Fibroblast of gingiva (primary cell): ENCODE results near the gene POLD1.

Experiments used
- DNase-seq: peaks from one replicate; pipeline ENCODE4 v3.0.0-alpha.2; 2011; ENCODE audit warnings: low read depth

POLD1 gene

DNA sequence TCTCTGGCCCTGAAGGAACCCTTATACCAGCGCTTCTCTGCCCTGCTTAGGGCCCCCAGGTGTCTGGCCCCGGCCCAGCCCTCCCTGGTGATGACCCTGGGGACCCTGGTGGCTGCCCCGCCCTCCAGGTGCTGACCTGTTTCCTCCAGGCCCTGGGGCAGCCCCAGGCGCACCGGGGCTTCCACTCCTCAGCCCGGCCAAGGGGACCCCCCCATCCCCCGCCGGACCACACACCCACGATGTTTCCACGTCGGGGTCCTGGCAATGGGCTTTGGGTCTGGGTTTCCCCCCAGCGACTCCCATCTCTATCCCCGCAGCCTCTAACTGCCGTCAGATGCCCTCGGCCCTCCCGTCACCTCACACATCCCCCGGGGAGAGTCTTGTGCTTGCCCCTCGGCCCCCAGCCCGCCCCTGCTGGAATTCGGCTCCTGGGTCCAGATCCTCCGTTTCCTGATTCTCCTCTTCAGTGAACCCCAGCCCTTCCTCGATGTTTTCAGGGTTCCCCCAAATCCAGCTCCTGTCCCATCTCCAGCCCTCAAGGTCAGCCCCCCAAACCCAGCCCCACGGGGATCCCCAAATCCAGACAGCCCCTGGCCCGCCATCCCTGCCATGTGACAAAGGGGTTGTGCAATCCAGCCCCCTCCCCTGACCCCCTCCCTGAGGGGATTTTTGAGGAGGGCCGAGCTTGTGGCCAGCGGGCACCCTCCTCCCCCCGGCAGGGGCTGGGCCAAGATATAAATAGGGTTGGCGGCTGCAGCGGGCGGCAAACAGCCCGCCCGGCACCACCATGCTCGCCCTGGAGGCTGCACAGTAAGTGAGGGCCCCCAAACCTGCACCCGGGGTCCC lies 34.3 kb downstream of the POLD1 start, which contains the start of gene SPIB:
Gene SPIB (plus strand): TSS at position 763 of the 846 bp plus-strand sequence. CDS start 25 bp downstream, at position 788.
- no peak for DNase-seq

- no peak for DNase-seq
Measured at GRCh38 chr19:50419022-50419579, 35.0 kb downstream of the POLD1 start.

DNA sequence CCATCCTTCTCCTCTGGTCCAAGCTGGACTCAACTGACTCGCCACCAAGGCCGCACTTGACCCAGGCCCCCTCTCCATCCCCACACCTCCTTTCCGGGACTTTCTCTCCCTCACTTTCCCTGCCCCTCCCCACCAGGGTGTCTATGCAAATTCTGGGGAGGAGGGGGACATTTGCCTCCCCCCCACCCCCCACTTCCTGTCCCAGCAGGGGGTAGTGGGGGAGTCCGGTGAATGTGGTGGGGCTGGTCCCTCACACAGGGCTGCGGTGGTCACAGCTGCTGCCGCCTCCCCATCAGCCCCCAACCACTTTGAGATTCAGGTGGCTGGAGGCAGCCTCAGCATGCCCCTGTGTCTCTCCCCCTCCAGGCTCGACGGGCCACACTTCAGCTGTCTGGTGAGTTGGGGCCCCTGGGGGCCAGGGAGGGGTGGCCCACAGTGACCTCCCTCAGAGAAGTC lies 35.5 kb downstream of the POLD1 start:
- DNase-seq, result no peak

GRCh38 chr19:50420127-50420526 lies 36.0 kb downstream of the POLD1 start:
- no peak for DNase-seq

GRCh38 chr19:50420808-50421207 lies 36.7 kb downstream of the POLD1 start:
- DNase-seq, result no peak

DNA sequence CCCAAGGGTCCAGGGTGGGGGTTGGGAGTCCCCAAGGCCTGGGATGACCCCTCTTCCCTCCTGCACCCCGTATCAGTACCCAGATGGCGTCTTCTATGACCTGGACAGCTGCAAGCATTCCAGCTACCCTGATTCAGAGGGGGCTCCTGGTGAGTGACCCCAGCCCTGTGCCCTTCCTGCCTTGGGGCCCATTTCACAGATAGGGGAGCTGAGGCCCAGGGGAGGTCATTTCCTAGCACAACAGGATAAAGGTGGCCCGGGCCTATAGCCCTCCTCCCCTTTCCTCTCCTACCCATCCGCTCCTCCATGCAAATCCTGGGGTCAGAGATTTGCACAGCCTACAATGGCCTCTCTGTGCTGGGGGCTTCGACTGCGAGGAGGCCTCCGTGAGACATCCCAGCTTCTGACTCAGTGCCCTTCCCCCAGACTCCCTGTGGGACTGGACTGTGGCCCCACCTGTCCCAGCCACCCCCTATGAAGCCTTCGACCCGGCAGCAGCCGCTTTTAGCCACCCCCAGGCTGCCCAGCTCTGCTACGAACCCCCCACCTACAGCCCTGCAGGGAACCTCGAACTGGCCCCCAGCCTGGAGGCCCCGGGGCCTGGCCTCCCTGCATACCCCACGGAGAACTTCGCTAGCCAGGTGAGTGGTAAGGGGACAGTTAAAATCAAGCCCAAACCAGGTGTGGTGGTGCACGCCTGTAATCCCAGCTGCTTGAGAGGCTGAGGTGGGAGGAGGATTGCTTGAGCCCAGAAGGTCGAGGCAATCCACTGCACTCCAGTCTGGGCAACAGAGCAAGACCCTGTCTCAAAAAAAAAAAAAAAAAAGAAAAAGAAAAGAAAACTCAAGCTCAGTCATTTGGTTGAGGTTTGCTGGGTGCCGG lies 38.5 kb downstream of the POLD1 start:
- DNase-seq, result no peak

DNA sequence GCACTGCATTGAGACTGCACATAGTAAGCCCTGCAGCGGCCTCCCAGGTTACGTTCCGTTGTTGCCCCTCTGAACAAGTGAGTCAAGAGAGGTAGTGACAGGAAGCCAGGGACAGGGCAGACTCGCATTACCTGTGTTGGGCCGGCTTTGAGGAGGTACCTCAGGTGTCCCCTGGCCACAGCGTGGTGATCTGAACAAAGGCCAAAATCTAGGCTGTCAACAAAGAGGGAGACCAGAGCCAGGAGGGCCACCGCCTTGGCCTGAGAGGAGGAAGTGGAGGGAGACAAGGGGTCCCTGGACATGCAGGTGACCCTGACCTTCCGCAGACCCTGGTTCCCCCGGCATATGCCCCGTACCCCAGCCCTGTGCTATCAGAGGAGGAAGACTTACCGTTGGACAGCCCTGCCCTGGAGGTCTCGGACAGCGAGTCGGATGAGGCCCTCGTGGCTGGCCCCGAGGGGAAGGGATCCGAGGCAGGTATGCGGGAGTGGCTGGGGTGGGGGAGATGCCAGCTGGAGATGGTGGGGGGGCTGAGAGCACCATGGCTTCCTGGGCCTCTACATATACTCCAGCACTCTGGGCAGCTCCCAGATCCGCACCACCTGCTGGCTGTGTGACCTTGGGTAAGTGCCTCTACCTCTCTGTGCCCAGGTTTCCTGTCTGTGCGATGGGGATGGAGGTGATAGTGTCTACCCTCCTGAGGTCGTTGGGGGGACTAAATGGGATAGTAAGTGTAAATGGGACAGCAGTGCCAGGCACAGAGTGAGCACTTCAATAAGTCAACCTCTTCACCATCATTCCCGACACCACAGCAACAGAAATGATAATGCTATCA lies 39.3 kb downstream of the POLD1 start:
- no peak for DNase-seq

GRCh38 chr19:50425581-50425980 lies 41.4 kb downstream of the POLD1 start:
- no peak for DNase-seq

DNA sequence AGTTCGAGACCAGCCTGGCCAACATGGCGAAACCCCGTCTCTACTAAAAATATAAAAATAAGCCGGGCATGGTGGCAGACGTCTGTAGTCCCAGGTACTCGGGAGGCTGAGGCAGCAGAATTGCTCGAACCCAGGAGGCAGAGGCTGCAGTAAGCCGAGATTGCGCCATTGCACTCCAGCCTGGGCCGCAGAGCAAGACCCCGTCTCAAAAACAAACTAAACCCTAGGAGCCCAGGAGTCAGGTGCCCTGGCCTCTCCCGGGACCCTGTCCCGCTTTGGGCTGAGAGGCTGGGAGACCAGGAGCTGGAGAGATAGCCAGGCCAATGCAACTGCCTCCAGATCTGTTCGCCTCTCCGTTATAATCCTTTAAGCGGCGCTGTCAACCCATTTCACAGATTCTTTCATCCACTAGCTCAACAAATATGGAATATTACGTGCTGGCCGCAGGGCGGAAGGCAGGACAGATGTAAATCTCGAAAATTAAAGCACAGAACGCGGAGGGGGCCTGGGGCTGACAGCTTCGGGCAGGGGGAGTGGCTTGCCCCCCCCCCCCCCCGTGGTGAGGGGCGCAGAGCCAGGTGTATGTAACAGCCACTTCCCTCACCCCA lies 43.3 kb downstream of the POLD1 start:
- no peak for DNase-seq

- DNase-seq, result peak; percentile 77
Measured at GRCh38 chr19:50427997-50428425, 43.9 kb downstream of the POLD1 start.

- DNase-seq, result no peak
Measured at GRCh38 chr19:50428772-50429463, 44.8 kb downstream of the POLD1 start.

- DNase-seq, result no peak
Measured at GRCh38 chr19:50430888-50431342, 46.8 kb downstream of the POLD1 start.

- peak; percentile 47 for DNase-seq
Measured at GRCh38 chr19:50431343-50432220, 47.4 kb downstream of the POLD1 start.

DNA sequence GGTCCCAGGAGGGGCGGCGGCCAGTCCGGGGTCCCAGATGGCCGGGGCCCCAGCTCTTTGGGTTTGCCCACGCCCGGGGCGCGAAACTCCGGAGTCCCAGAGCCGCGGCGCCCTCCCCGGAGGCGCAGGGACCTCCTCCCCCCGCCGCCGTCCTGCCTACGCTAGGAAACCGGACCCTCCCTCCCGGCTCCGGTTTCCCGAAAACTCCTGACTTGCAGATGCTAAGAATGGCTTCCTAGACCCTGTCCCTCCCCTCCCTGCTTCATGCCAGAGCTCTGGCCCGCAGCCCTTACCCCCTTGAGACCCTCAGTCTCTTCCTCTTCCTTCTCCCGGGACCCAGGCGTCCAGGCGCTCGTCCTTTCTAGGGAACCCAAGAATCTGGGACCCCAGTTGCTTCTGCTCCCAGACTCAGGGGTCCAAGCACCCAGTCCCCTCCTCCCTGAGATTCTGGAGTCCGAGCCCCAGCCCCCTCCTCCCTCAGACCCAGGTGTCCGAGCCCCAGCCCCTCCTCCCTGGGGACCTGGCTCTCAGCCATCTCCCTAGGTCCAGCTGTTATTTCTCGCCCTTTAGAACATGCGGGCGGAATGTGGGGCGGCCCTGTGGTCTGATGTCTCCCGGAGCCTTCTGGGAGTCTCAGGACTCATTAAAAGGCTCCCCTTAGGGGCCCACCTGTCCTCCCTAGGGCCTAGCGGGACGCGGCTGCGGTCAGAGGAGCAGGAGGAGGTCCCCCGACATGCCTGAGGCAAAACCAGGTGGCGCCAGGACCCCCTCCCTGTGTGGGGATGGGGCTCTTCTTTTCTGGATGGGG lies 48.3 kb downstream of the POLD1 start, which contains the start of gene MYBPC2:
Gene MYBPC2 (plus strand): TSS at position 672 of the 808 bp plus-strand sequence. CDS start 62 bp downstream, at position 734.
- no peak for DNase-seq

GRCh38 chr19:50433201-50434180 lies 49.3 kb downstream of the POLD1 start:
- DNase-seq, result no peak

GRCh38 chr19:50434525-50434924 lies 50.4 kb downstream of the POLD1 start:
- no peak for DNase-seq

GRCh38 chr19:50435221-50435620 lies 51.1 kb downstream of the POLD1 start:
- DNase-seq, result no peak
